ENCODE results near the gene RANBP9. TPM values are rescaled to one million over a fixed set of nuclear protein-coding genes. Genes with fewer than 3 reads are reported as not detected.

RANBP9 gene
- total RNA-seq, 1 experiment from 2014 or later = 25.8 TPM

- H3K4me1 ChIP-seq (ENCODE audit: insufficient read depth, low read length) = peaks cover 71% of the 10 kb centered on the region
- H3K27ac ChIP-seq (ENCODE audit: low read length) = peak overlapping the region; percentile 90
- H3K9ac ChIP-seq (ENCODE audit: low read length) = peak overlapping the region; percentile 44
- peak; percentile 99 for DNase-seq
- H3K4me3 ChIP-seq (ENCODE audit: low read length) = peak overlapping the region; percentile 16; the same call in 1 of the 2 replicates
- no peaks in the 10 kb centered on the region for H3K36me3 ChIP-seq (ENCODE audit: low read depth, low read length)
- H3F3A ChIP-seq (ENCODE audit: low read length, unreplicated experiment) = peaks cover 9% of the 10 kb centered on the region
- H3K9me3 ChIP-seq (ENCODE audit: low read length) = no peaks in the 10 kb centered on the region
- H4K20me1 ChIP-seq (ENCODE audit: low read length) = no peaks in the 10 kb centered on the region
- no peaks in the 10 kb centered on the region for H3K27me3 ChIP-seq (ENCODE audit: low read length)
- no peaks in the 10 kb centered on the region for H3K79me2 ChIP-seq (ENCODE audit: low read length)
- ATAC-seq = peak; percentile 57
- TF ChIP-seq EZH2 (IDR thresholded peaks at IDR 0.05; ENCODE audit: low read length, unreplicated experiment) (no peak), CTCF (conservative IDR thresholded peaks at IDR 0.05; ENCODE audit: low read depth, low read length) (no peak), EZH2phosphoT487 (IDR thresholded peaks at IDR 0.05; ENCODE audit: borderline replicate concordance, low read length) (no peak)
- BruUV-seq (replicated peaks) = no TSS peak
- intact Hi-C loops (cut with micrococcal nuclease) = loop anchor here (1.0 to 10.0 kb wide), 3 partner anchors 13 to 339 kb away; no protein-coding TSS in a partner anchor
- ChIA-PET POLR2A (ENCODE audit: unreplicated experiment) (interaction anchor here (0.6 kb wide), 2 partner anchors 10 to 16 kb away, joined by 5 to 8 read pairs; no protein-coding TSS in a partner anchor), CTCF (interaction anchor here (0.6 to 1.0 kb wide), 2 partner anchors 16 to 110 kb away, joined by 3 to 4 read pairs; partner anchors contain the start of gene NOL7)
- no peak overlapping the region for H2AFZ ChIP-seq (ENCODE audit: low read length)
- no peaks in the 10 kb centered on the region for H3K9me2 ChIP-seq (replicated peaks; ENCODE audit: low read length)
- peak overlapping the region; percentile 64 for H3K4me2 ChIP-seq (ENCODE audit: low read length)
Observed at GRCh38 chr6:13725570-13725969, 13.9 kb upstream of the RANBP9 start.

GRCh38 chr6:13725052-13725451, 13.4 kb upstream of the RANBP9 start:
- Histone ChIP-seq H3K4me3 (ENCODE audit: low read length) (peak overlapping the region; percentile 16; the same call in 1 of the 2 replicates), H3K36me3 (ENCODE audit: low read depth, low read length) (no peaks in the 10 kb centered on the region), H3K27ac (ENCODE audit: low read length) (peak overlapping the region; percentile 90), H2AFZ (ENCODE audit: low read length) (no peak overlapping the region), H3F3A (ENCODE audit: low read length, unreplicated experiment) (peaks cover 9% of the 10 kb centered on the region), H3K9ac (ENCODE audit: low read length) (peak overlapping the region; percentile 44), H3K9me2 (replicated peaks; ENCODE audit: low read length) (no peaks in the 10 kb centered on the region), H3K4me2 (ENCODE audit: low read length) (peak overlapping the region; percentile 64), H4K20me1 (ENCODE audit: low read length) (no peaks in the 10 kb centered on the region), H3K4me1 (ENCODE audit: insufficient read depth, low read length) (peaks cover 69% of the 10 kb centered on the region), H3K79me2 (ENCODE audit: low read length) (no peaks in the 10 kb centered on the region), H3K27me3 (ENCODE audit: low read length) (no peaks in the 10 kb centered on the region), H3K9me3 (ENCODE audit: low read length) (no peaks in the 10 kb centered on the region)
- intact Hi-C loops (cut with micrococcal nuclease) = loop anchor here (1.0 to 10.0 kb wide), 3 partner anchors 13 to 340 kb away; no protein-coding TSS in a partner anchor
- CTCF ChIA-PET = interaction anchor here (1.0 to 1.4 kb wide), 2 partner anchors 15 to 16 kb away, joined by 3 to 6 read pairs; no protein-coding TSS in a partner anchor
- ATAC-seq = peak; percentile 9
- DNase-seq = peak; percentile 72
- POLR2A ChIA-PET (ENCODE audit: unreplicated experiment) = no interaction called here
- TSS peak; percentile 29 for BruUV-seq (replicated peaks)
- TF ChIP-seq EZH2 (IDR thresholded peaks at IDR 0.05; ENCODE audit: low read length, unreplicated experiment) (no peak), EZH2phosphoT487 (IDR thresholded peaks at IDR 0.05; ENCODE audit: borderline replicate concordance, low read length) (no peak), CTCF (conservative IDR thresholded peaks at IDR 0.05; ENCODE audit: low read depth, low read length) (no peak)

DNA sequence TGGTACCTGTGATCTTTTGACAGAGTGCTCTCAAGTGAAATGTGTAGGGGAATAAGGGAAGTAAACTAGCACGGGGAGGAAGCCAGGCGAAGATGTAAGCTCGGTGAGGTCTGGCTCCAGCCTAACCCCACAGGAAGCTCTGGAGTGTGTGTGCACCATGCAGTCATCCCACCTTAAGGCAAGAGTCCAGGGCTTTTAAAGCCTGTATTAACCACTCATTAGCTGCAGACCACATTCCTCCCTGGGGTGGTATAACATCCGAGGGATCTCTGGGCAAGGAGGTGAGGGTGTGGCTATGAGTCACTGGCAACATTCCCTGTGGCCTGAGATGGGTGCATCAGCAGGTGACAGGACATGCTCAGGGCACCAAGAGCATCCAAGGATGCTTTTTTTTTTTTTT, 12.5 kb upstream of the RANBP9 start:
- DNase-seq (peak; percentile 99), ATAC-seq (peak; percentile 92)
- Histone ChIP-seq H3K9me2 (replicated peaks; ENCODE audit: low read length) (no peaks in the 10 kb centered on the region), H2AFZ (ENCODE audit: low read length) (0 out of 2 replicates have a peak overlapping the region, but pooled peaks have one; percentile 16), H3F3A (ENCODE audit: low read length, unreplicated experiment) (peaks cover 9% of the 10 kb centered on the region), H4K20me1 (ENCODE audit: low read length) (no peaks in the 10 kb centered on the region), H3K4me3 (ENCODE audit: low read length) (peak overlapping the region; percentile 14; the same call in 1 of the 2 replicates), H3K9me3 (ENCODE audit: low read length) (no peaks in the 10 kb centered on the region), H3K36me3 (ENCODE audit: low read depth, low read length) (no peaks in the 10 kb centered on the region), H3K27me3 (ENCODE audit: low read length) (no peaks in the 10 kb centered on the region), H3K27ac (ENCODE audit: low read length) (peak overlapping the region; percentile 90), H3K9ac (ENCODE audit: low read length) (peak overlapping the region; percentile 9; the same call in 1 of the 2 replicates), H3K4me1 (ENCODE audit: insufficient read depth, low read length) (peaks cover 60% of the 10 kb centered on the region), H3K79me2 (ENCODE audit: low read length) (no peaks in the 10 kb centered on the region), H3K4me2 (ENCODE audit: low read length) (peak overlapping the region; percentile 64)
- TF ChIP-seq EZH2phosphoT487 (IDR thresholded peaks at IDR 0.05; ENCODE audit: borderline replicate concordance, low read length) (0 out of 2 replicates have a peak, but pooled peaks have one; percentile 41), CTCF (conservative IDR thresholded peaks at IDR 0.05; ENCODE audit: low read depth, low read length) (no peak)
- BruUV-seq (replicated peaks) = no TSS peak
- intact Hi-C loops (cut with micrococcal nuclease) = loop anchor here (10.0 kb wide), 1 partner anchor 341 kb away; no protein-coding TSS in a partner anchor
- ChIA-PET POLR2A (ENCODE audit: unreplicated experiment) (interaction anchor here (0.5 to 1.0 kb wide), 4 partner anchors 12 to 344 kb away, joined by 3 to 5 read pairs (median 3); partner anchors contain the start of gene SIRT5), CTCF (interaction anchor here (0.8 to 1.4 kb wide), 3 partner anchors 11 to 99 kb away, joined by 3 to 6 read pairs (median 5); no protein-coding TSS in a partner anchor)
